NCI-H2227 treated with DMSO at 0.1 percent for 48 hours (cell line): ENCODE data around the gene UNC13C.

Experiments
- DNase-seq: peaks from one replicate; lab custom pipeline; 2025; lab: John Stamatoyannopoulos, UW

UNC13C gene

GRCh38 chr15:54109014-54109413, 130.8 kb downstream of the UNC13C start:
- DNase-seq, result no peak

- DNase-seq, result no peak
Observed at GRCh38 chr15:54119051-54119450, 140.8 kb downstream of the UNC13C start.

DNA sequence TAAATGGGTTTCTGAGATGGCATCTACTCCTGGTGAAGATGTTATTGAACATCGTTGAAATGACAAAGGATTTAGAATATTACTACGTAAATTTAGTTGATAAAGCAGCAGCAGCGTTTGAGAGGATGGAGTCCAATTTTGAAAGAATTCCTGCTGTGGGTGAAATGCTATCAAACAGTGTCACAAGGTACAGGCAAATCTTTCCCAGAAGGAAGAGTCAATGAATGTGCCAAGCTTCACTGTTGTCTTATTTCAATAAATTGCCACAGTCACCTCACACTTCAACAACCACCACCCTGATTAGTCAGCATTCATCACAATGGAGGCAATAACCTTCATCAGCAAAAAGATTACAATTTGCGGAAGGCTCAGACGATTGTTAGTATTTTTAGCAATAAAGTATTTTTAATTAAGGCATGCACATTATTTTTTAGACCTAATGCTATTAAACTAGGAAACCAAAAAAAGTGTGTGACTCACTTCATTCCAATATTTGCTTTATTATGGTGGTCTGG, 142.8 kb downstream of the UNC13C start:
- DNase-seq, result no peak

- no peak for DNase-seq
Observed at GRCh38 chr15:54127574-54127973, 149.3 kb downstream of the UNC13C start.

DNA sequence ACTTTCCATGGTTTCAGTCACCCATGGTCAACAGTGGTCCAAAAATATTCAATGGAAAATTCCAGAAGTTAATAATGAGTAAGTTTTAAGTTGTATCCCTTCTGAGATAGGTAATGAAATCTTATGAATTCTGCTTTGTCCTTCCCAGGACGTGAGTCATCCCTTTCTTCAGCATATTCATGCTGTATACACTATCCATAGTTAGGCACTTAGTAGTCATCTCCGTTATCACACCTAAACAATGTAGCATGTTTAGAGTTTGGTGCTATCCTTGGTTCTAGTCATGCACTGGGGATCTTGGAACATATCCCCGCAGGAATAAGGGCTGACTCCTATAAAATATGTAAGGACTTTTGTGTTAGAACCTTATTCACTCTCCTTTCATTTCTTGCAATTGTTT, 153.2 kb downstream of the UNC13C start:
- DNase-seq, result no peak

DNA sequence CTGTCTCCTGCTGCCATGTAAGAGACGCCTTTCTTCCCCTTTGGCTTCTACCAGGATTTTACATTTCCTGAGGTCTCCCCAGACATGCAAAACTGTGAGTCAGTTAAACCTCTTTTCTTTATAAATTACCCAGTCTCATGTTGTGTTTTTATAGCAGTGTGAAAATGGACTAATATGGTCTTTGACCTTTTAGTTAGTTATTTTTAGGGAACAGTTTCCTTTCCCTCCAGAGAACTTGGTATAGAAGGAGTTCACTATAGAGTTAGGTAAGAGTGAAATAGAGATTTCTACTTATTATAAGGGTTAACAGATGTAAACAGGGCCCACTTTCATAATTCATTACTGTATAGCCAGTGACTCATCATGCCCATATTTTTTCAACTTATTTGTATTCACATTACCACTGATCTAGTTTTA, 170.9 kb downstream of the UNC13C start:
- DNase-seq, result no peak

DNA sequence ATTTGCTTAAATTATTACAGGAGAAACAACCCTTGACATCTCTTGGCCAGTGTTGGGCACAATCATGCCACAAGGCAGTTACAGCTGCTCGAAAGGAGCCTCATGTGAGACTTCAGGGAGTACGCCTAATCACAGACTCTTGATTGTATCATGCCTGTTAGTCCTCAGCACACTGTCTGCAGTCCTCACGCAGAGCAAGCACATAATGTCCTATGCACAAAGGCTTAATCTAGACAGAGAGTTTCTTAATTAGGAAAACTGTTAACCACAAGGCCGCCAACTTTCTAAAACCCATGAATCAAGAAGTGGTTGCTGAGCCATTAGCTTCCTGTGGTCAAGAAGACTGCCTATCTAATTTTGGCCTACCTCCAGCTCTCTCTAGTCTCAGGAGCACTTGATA, 172.0 kb downstream of the UNC13C start:
- no peak for DNase-seq

GRCh38 chr15:54159012-54159411, 180.8 kb downstream of the UNC13C start:
- DNase-seq, result no peak

GRCh38 chr15:54187325-54187724, 209.1 kb downstream of the UNC13C start:
- DNase-seq, result no peak

DNA sequence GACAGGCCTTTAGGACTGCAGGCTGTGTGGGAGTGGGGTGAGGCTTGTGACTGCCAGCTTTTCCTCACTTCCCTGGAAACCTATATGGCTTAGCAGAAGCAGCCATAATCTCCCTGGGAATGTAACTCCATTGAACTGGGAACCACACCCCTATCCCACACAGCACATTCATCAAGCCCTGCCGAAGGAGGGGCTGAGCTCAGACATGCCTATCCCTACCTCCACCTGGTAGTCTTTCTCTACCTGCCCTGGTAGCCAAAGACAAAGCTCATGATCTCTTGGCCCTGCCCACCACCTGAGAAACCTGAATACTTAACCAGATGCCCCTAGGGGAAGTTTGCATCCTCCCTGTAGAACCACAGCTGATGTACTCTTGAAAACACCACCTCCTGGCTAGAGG, 219.8 kb downstream of the UNC13C start:
- no peak for DNase-seq

- no peak for DNase-seq
Observed at GRCh38 chr15:54206586-54207321, 228.5 kb downstream of the UNC13C start.

DNA sequence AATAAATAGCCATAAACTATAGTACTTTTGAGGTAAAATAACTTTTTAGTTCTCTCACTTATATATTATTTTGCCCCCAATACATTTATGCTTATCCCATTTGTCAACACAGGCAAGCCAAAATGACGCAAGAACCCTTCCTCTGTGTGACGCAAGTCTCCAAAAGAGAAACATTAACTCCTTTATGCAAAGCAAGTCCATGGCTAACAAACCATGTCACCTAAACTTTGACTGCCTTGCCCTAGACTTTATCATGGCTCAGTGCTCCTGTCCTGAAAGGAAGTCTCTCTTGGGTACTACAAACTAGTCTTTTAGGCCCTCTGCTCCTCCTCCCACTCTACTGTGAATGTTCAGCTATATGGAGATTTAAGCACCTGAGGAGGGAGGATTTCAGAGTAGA, 230.5 kb downstream of the UNC13C start:
- no peak for DNase-seq

- no peak for DNase-seq
Observed at GRCh38 chr15:54212635-54213034, 234.4 kb downstream of the UNC13C start.

- no peak for DNase-seq
Observed at GRCh38 chr15:54226455-54226854, 248.2 kb downstream of the UNC13C start.

DNA sequence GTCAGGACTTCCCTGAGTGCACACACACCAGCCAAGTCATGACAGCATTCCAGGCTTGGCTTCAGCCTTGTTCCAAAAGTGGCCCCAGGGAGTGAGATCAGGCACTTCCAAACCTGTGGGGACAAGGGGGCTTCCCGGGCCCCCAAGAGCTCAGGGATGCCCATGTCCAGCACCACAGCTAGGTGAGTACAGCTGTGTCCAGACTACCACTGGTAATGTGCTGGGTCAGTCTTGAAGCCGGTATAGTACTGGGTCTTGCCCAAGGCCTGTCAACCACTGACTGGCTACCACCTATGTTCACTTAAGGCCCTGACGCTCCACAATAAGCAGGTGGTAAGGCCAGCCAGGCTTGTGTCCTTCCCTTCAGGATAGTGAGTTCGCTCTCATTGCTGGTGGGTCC, 249.3 kb downstream of the UNC13C start:
- DNase-seq, result no peak

- DNase-seq, result no peak
Observed at GRCh38 chr15:54250326-54250725, 272.1 kb downstream of the UNC13C start.

DNA sequence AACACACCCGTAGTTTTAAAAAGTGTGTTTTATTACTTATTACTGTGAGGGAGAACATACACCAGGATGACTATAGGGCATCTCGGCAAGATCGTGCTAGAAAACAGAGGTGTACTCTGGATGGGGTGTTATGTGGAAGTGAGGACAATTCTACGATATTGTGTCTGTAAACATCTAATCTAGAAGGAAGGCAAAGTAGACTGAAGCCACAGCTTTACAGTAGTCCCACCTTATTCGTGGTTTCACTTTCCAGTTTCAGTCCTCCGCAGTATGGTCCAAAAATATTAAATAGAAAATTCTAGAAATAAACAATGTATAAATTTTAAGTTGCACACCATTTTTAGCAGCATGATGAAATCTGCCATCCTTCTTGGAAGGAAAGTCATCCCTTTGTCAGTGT, 277.9 kb downstream of the UNC13C start:
- no peak for DNase-seq

- no peak for DNase-seq
Observed at GRCh38 chr15:54273928-54274327, 295.7 kb downstream of the UNC13C start.

- DNase-seq, result no peak
Observed at GRCh38 chr15:54277834-54278233, 299.6 kb downstream of the UNC13C start.

- no peak for DNase-seq
Observed at GRCh38 chr15:54280726-54281125, 302.5 kb downstream of the UNC13C start.

GRCh38 chr15:54282228-54282836, 304.1 kb downstream of the UNC13C start:
- no peak for DNase-seq

- DNase-seq, result no peak
Observed at GRCh38 chr15:54288049-54288448, 309.8 kb downstream of the UNC13C start.

- no peak for DNase-seq
Observed at GRCh38 chr15:54289590-54290136, 311.4 kb downstream of the UNC13C start.
